ENCODE results near the gene HOXD1.

DNA sequence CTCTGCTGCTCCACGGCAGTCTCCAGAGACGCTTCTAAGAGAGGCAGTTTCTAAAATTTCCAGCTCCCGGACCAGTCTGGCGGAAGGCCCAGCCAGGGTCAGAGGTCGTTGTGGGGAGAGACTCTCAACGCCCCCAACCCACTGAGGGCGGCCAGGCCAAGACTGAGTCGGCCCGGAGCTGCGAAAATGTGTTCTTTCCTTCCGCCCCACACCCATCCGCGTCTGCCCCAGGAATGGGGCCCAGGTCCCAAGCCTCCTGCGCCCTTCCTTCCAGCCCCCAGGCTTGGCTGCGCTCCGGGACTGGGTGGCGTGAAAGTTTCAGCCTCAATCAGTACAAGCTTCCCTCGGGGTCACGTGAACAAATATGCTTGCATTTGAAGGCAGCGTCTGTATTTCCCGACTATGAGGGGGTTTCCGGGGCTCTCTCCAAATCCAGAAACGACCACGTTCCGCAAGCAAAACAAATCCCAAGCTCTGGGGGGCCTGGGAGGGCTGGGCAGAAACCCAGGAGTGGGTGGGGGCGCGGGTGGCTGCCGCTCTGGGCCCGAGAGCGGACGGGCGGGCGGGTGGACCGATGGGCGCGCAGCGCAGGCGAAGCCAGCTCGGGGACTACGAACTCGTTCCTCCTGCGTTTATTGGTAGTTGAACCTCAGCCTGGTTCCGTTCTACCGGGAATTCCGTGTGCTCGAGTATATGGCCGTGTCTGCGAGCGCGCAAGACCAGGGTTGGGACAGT, 28.1 kb upstream of the HOXD1 start:
- TF ChIP-seq POLR2A (IDR thresholded peaks at IDR 0.05) (no peak), CTCF (IDR thresholded peaks at IDR 0.05) (no peak)

Measured in thyroid gland (tissue), 4 donors.